ENCODE measurements around the gene TBCA. TPM values are rescaled to one million over a fixed set of nuclear protein-coding genes. Genes with fewer than 3 reads are reported as not detected.

The TBCA gene
- 100 to 1,000 TPM; 206 to 220 TPM for total RNA-seq

- Mint-ChIP-seq H3K4me3 (peak within 1 kb of the TSS; percentile 89), H3K4me1 (ENCODE audit: low read depth) (peaks cover 44% of the 10 kb centered on the region), H3K36me3 (peaks cover 14% of the 10 kb centered on the region), H3K9me3 (no peaks in the 10 kb centered on the region), H3K27me3 (no peaks in the 10 kb centered on the region), H3K27ac (peak within 1 kb of the TSS; percentile 95)
- intact Hi-C loops (cut with micrococcal nuclease) = loop anchor here (1.0 to 5.0 kb wide), 8 partner anchors 57 to 1206 kb away; partner anchors contain the start of genes AP3B1 and SCAMP1
- ChIA-PET CTCF (interaction anchor here (0.8 to 1.3 kb wide), 2 partner anchors 9 to 127 kb away, joined by 3 read pairs; no protein-coding TSS in a partner anchor), POLR2A (interaction anchor here (1.2 kb wide), 1 partner anchor 113 kb away, joined by 3 read pairs; no protein-coding TSS in a partner anchor)
- peak; percentile 90 for DNase-seq
Observed at GRCh38 chr5:77775790-77776553, at the start of gene TBCA. TSS of gene TBCA (minus strand) at chr5:77776339. CDS start at chr5:77776257, 82 bp downstream.

- intact Hi-C loops (cut with micrococcal nuclease) = no loop called here
- H3K4me3 Mint-ChIP-seq = no peak overlapping the region
- no peak overlapping the region for H3K27ac Mint-ChIP-seq
- no peaks in the 10 kb centered on the region for H3K4me1 Mint-ChIP-seq (ENCODE audit: low read depth)
- ChIA-PET POLR2A (no interaction called here), CTCF (interaction anchor here (0.8 kb wide), 1 partner anchor 191 kb away, joined by 3 read pairs; no protein-coding TSS in a partner anchor)
- H3K36me3 Mint-ChIP-seq = no peaks in the 10 kb centered on the region
- H3K27me3 Mint-ChIP-seq = peaks cover 9% of the 10 kb centered on the region
- DNase-seq = no peak
- H3K9me3 Mint-ChIP-seq = no peaks in the 10 kb centered on the region
Observed at GRCh38 chr5:77824981-77825380, 48.8 kb upstream of the TBCA start.

GRCh38 chr5:77816686-77817085 is 40.5 kb upstream of the TBCA start:
- H3K9me3 Mint-ChIP-seq = no peaks in the 10 kb centered on the region
- POLR2A ChIA-PET = no interaction called here
- intact Hi-C loops (cut with micrococcal nuclease) = no loop called here
- CTCF ChIA-PET = no interaction called here
- no peak overlapping the region for H3K4me3 Mint-ChIP-seq
- H3K4me1 Mint-ChIP-seq (ENCODE audit: low read depth) = no peaks in the 10 kb centered on the region
- H3K27ac Mint-ChIP-seq = no peak overlapping the region
- H3K36me3 Mint-ChIP-seq = no peaks in the 10 kb centered on the region
- no peak for DNase-seq
- H3K27me3 Mint-ChIP-seq = peaks cover 5% of the 10 kb centered on the region

GRCh38 chr5:77812926-77813589 is 36.9 kb upstream of the TBCA start:
- ChIA-PET CTCF (interaction anchor here (0.6 kb wide), 1 partner anchor 650 kb away, joined by 3 read pairs; no protein-coding TSS in a partner anchor), POLR2A (no interaction called here)
- Mint-ChIP-seq H3K36me3 (peaks cover 7% of the 10 kb centered on the region), H3K4me1 (ENCODE audit: low read depth) (no peaks in the 10 kb centered on the region), H3K4me3 (no peak overlapping the region), H3K9me3 (peaks cover 21% of the 10 kb centered on the region), H3K27me3 (peaks cover 5% of the 10 kb centered on the region), H3K27ac (no peak overlapping the region)
- intact Hi-C loops (cut with micrococcal nuclease) = no loop called here
- DNase-seq = no peak

GRCh38 chr5:77806213-77806843 is 30.2 kb upstream of the TBCA start:
- H3K27me3 Mint-ChIP-seq = no peaks in the 10 kb centered on the region
- POLR2A ChIA-PET = no interaction called here

GRCh38 chr5:77798456-77798855 is 22.3 kb upstream of the TBCA start:
- no peak for DNase-seq
- H3K4me3 Mint-ChIP-seq = no peak overlapping the region
- H3K9me3 Mint-ChIP-seq = peaks cover 25% of the 10 kb centered on the region
- CTCF ChIA-PET = no interaction called here
- H3K27me3 Mint-ChIP-seq = peaks cover 37% of the 10 kb centered on the region
- POLR2A ChIA-PET = no interaction called here
- no peak overlapping the region for H3K27ac Mint-ChIP-seq
- H3K36me3 Mint-ChIP-seq = peaks cover 9% of the 10 kb centered on the region
- peaks cover 6% of the 10 kb centered on the region for H3K4me1 Mint-ChIP-seq (ENCODE audit: low read depth)
- intact Hi-C loops (cut with micrococcal nuclease) = no loop called here

More at GRCh38 chr5:77806213-77806843, 30.2 kb upstream of the TBCA start:
- no peak overlapping the region for H3K4me3 Mint-ChIP-seq
- H3K27ac Mint-ChIP-seq = no peak overlapping the region
- peaks cover 32% of the 10 kb centered on the region for H3K9me3 Mint-ChIP-seq
- peaks cover 6% of the 10 kb centered on the region for H3K4me1 Mint-ChIP-seq (ENCODE audit: low read depth)
- DNase-seq = no peak
- H3K36me3 Mint-ChIP-seq = peaks cover 7% of the 10 kb centered on the region
- intact Hi-C loops (cut with micrococcal nuclease) = no loop called here
- CTCF ChIA-PET = no interaction called here

- Mint-ChIP-seq H3K4me3 (no peak overlapping the region), H3K4me1 (ENCODE audit: low read depth) (peaks cover 6% of the 10 kb centered on the region), H3K27me3 (peaks cover 37% of the 10 kb centered on the region), H3K27ac (no peak overlapping the region), H3K36me3 (peaks cover 9% of the 10 kb centered on the region), H3K9me3 (peaks cover 18% of the 10 kb centered on the region)
- intact Hi-C loops (cut with micrococcal nuclease) = no loop called here
- DNase-seq = no peak
- POLR2A ChIA-PET = no interaction called here
- CTCF ChIA-PET = no interaction called here
Observed at GRCh38 chr5:77797136-77797535, 21.0 kb upstream of the TBCA start.

- intact Hi-C loops (cut with micrococcal nuclease) = no loop called here
- H3K4me1 Mint-ChIP-seq (ENCODE audit: low read depth) = peaks cover 6% of the 10 kb centered on the region
- peaks cover 5% of the 10 kb centered on the region for H3K36me3 Mint-ChIP-seq
- ChIA-PET CTCF (interaction anchor here (0.6 kb wide), 1 partner anchor 651 kb away, joined by 3 read pairs; no protein-coding TSS in a partner anchor), POLR2A (no interaction called here)
- H3K27me3 Mint-ChIP-seq = peaks cover 35% of the 10 kb centered on the region
- peaks cover 11% of the 10 kb centered on the region for H3K9me3 Mint-ChIP-seq
- no peak for DNase-seq
- H3K27ac Mint-ChIP-seq = no peak overlapping the region
- H3K4me3 Mint-ChIP-seq = no peak overlapping the region
Observed at GRCh38 chr5:77795846-77796245, 19.7 kb upstream of the TBCA start.

- Mint-ChIP-seq H3K4me3 (no peak overlapping the region), H3K27ac (no peak overlapping the region), H3K36me3 (peaks cover 4% of the 10 kb centered on the region), H3K27me3 (peaks cover 35% of the 10 kb centered on the region), H3K4me1 (ENCODE audit: low read depth) (peaks cover 6% of the 10 kb centered on the region), H3K9me3 (peaks cover 9% of the 10 kb centered on the region)
- ChIA-PET POLR2A (no interaction called here), CTCF (interaction anchor here (0.6 kb wide), 1 partner anchor 650 kb away, joined by 3 read pairs; no protein-coding TSS in a partner anchor)
- intact Hi-C loops (cut with micrococcal nuclease) = no loop called here
- no peak for DNase-seq
Observed at GRCh38 chr5:77795268-77795667, 19.1 kb upstream of the TBCA start.

- no peak for DNase-seq
- H3K4me3 Mint-ChIP-seq = no peak overlapping the region
Observed at GRCh38 chr5:77791926-77792325, 15.8 kb upstream of the TBCA start.

GRCh38 chr5:77791356-77791755 is 15.2 kb upstream of the TBCA start:
- POLR2A ChIA-PET = no interaction called here
- Mint-ChIP-seq H3K27ac (no peak overlapping the region), H3K27me3 (peaks cover 5% of the 10 kb centered on the region), H3K4me1 (ENCODE audit: low read depth) (no peaks in the 10 kb centered on the region), H3K36me3 (no peaks in the 10 kb centered on the region), H3K4me3 (no peak overlapping the region), H3K9me3 (peaks cover 5% of the 10 kb centered on the region)
- intact Hi-C loops (cut with micrococcal nuclease) = no loop called here
- DNase-seq = no peak
- CTCF ChIA-PET = no interaction called here

More at GRCh38 chr5:77791926-77792325, 15.8 kb upstream of the TBCA start:
- intact Hi-C loops (cut with micrococcal nuclease) = no loop called here
- Mint-ChIP-seq H3K27me3 (peaks cover 10% of the 10 kb centered on the region), H3K36me3 (no peaks in the 10 kb centered on the region), H3K4me1 (ENCODE audit: low read depth) (no peaks in the 10 kb centered on the region), H3K9me3 (peaks cover 5% of the 10 kb centered on the region), H3K27ac (no peak overlapping the region)
- ChIA-PET CTCF (no interaction called here), POLR2A (no interaction called here)

- intact Hi-C loops (cut with micrococcal nuclease) = no loop called here
- CTCF ChIA-PET = no interaction called here
- H3K36me3 Mint-ChIP-seq = no peaks in the 10 kb centered on the region
Observed at GRCh38 chr5:77785229-77785628, 9.1 kb upstream of the TBCA start.

More at GRCh38 chr5:77785229-77785628, 9.1 kb upstream of the TBCA start:
- Mint-ChIP-seq H3K4me3 (no peak overlapping the region), H3K4me1 (ENCODE audit: low read depth) (no peaks in the 10 kb centered on the region), H3K27ac (no peak overlapping the region), H3K27me3 (no peaks in the 10 kb centered on the region), H3K9me3 (no peaks in the 10 kb centered on the region)
- no peak for DNase-seq
- POLR2A ChIA-PET = no interaction called here

All from activated CD4-positive, alpha-beta memory T cell treated with anti-CD3 and anti-CD28 coated beads for 36 hours (primary cell).